Upper lobe of left lung (tissue), 6 donors: ENCODE data around the gene CA9. TPM values are rescaled to one million over a fixed set of nuclear protein-coding genes. Genes with fewer than 3 reads are reported as not detected.

Experiments
- ATAC-seq, 2 donors: fragments of 200-7000 bp; cut with Tn5 transposase; one replicate each; pipeline ENCODE4 v1.9.1; 2022; ENCODE audit warnings: mild to moderate bottlenecking in 2 of 2, moderate library complexity in 2 of 2; ENCODE audit not compliant: low FRiP score in 2 of 2
- DNase-seq, 2 donors: peaks; one replicate each; pipeline ENCODE4 v3.0.0-alpha.2; 2019 to 2020
- H3K27ac ChIP-seq, 4 donors: fragments of 200-600 bp; sonication (generic); one replicate each; pipeline ENCODE4 v1.5.1; 2016 to 2019
- H3K27me3 ChIP-seq, 4 donors: fragments of 200-600 bp; sonication (generic); one replicate each; pipeline ENCODE4 v1.5.1; 2017 to 2019
- H3K36me3 ChIP-seq, 4 donors: fragments of 200-600 bp; sonication (generic); one replicate each; pipeline ENCODE4 v1.5.1; 2016 to 2019
- H3K4me1 ChIP-seq, 4 donors: fragments of 200-600 bp; sonication (generic); one replicate each; pipeline ENCODE4 v1.5.1; 2018 to 2019
- H3K4me3 ChIP-seq, 4 donors: fragments of 200-600 bp; sonication (generic); one replicate each; pipeline ENCODE4 v1.5.1; 2017 to 2019; ENCODE audit warnings: mild to moderate bottlenecking in 2 of 4, moderate library complexity in 1 of 4
- H3K9me3 ChIP-seq, 4 donors: fragments of 200-600 bp; sonication (generic); one replicate each; pipeline ENCODE4 v1.5.1; 2018 to 2019
- CTCF ChIP-seq, 6 experiments: fragments of 450-650 bp in 4 of 6; fragments of 200-600 bp in 2 of 6; sonication (generic) in 2 of 6; IDR thresholded peaks; one replicate each; pipeline ENCODE4 v1.5.1; 2016 to 2019; ENCODE audit warnings: antibody characterized with exemption in 6 of 6
- EP300 ChIP-seq, 4 donors: sonication (generic); formaldehyde crosslinking; IDR thresholded peaks; one replicate each; pipeline ENCODE4 v1.5.1; 2017; ENCODE audit warnings: antibody characterized with exemption in 4 of 4, control low read depth in 2 of 4
- POLR2A ChIP-seq, 4 donors: fragments of 450-650 bp; IDR thresholded peaks; one replicate each; pipeline ENCODE4 v1.5.1; 2016 to 2017; ENCODE audit warnings: antibody characterized with exemption in 4 of 4, mild to moderate bottlenecking in 2 of 4
- POLR2AphosphoS5 ChIP-seq, 2 donors: sonication (generic); formaldehyde crosslinking; IDR thresholded peaks; one replicate each; pipeline ENCODE4 v1.5.1; 2017; ENCODE audit warnings: antibody characterized with exemption in 2 of 2
- WGBS, 2 donors: methylation state at CpG; one replicate each; pipeline ENCODE4 v1.1.5; 2017 to 2018; 5-methylcytosine and 5-hydroxymethylcytosine counted together
- total RNA-seq, 6 donors: library from RNA; depleted of rRNA in 4 of 6; stranded (reverse); fragments of >200 nt in 4 of 6; gene quantifications; one replicate each; pipeline versions ENCODE4 v1.1.0 to v1.2.1, GENCODE V29; 2016 to 2021
- donor health status: DM: no; HTN: no; CAD: no; lungs with moderate emphysema.
- donor health status: DM: no; HTN: yes; CAD: no; lungs with severe emphysema.

CA9 gene
- total RNA-seq, 6 donors from 2014 or later = 0.14 to 0.24 TPM; not detected in 4

DNA sequence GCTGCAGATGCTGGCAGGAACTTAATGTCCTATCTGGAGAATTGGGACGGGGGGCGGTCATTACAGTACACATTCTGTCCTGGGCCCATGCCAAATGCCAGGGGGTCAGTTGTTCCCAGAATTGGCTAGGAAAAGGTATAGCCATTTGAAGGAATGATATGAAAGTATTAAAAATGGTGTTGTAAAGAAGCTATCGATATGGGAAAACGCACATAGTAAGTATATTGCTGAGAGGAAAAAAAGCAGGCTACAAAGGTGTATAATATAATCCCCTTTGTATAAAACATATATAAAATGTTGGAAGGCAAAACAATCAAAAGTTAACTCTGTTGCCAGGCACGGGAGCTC is 8.3 kb upstream of the CA9 start:
- Histone ChIP-seq H3K9me3 (no peaks in the 10 kb centered on the region), H3K36me3 (peaks cover 0 to 19% (median 7%) of the 10 kb centered on the region in 4 donors), H3K4me3 (peak overlapping the region; percentile 36 to 57 (median 51)), H3K27ac (peak overlapping the region; percentile 28 to 72 (median 69)), H3K27me3 (no peaks in the 10 kb centered on the region), H3K4me1 (peaks cover 14 to 38% (median 21%) of the 10 kb centered on the region in 4 donors)
- 30 to 31% methylated on average over 5 of the region's 5 CpGs for WGBS, 2 donors
- DNase-seq (no peak), ATAC-seq (no peak)
- no peak for TF ChIP-seq EP300 (IDR thresholded peaks at IDR 0.05)
- no peak for TF ChIP-seq POLR2AphosphoS5 (IDR thresholded peaks at IDR 0.05)
- no peak for TF ChIP-seq CTCF (IDR thresholded peaks at IDR 0.05)
- TF ChIP-seq POLR2A (IDR thresholded peaks at IDR 0.05) = no peak

DNA sequence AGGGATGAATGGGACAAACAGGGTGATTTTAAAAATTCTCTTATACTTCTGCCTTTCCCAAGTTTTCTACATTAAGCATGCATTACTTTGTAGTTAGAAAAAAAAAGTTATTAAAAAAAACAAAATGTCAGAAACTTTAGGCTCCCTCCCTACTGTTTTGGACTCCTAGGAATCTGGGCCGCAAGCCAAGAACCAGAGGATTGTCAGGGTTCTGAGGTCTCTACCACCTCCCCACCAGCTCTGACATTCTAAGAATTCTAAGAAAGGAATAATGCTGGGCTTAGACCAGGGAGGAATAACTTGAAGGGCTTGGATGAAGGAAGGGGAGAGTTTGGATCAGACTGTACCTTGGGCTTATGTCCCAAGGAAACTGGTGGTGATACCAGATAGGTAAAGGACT is 7.7 kb upstream of the CA9 start:
- no peak overlapping the region for H3K27ac ChIP-seq
- no peak for ATAC-seq
- H3K9me3 ChIP-seq = no peaks in the 10 kb centered on the region
- H3K4me3 ChIP-seq = no peak overlapping the region
- WGBS, 2 donors = 79 to 93% methylated on average over 1 of the region's 1 CpG
- no peaks in the 10 kb centered on the region for H3K27me3 ChIP-seq
- no peak for DNase-seq
- peaks cover 10 to 32% (median 17%) of the 10 kb centered on the region in 4 donors for H3K4me1 ChIP-seq
- TF ChIP-seq EP300 (IDR thresholded peaks at IDR 0.05) = no peak
- TF ChIP-seq POLR2AphosphoS5 (IDR thresholded peaks at IDR 0.05) = no peak
- TF ChIP-seq POLR2A (IDR thresholded peaks at IDR 0.05) = no peak
- TF ChIP-seq CTCF (IDR thresholded peaks at IDR 0.05) = no peak
- H3K36me3 ChIP-seq = peaks cover 0 to 13% (median 1%) of the 10 kb centered on the region in 4 donors

GRCh38 chr9:35666549-35666948 is 7.2 kb upstream of the CA9 start:
- Histone ChIP-seq H3K4me1 (peaks cover 9 to 27% (median 14%) of the 10 kb centered on the region in 4 donors), H3K9me3 (no peaks in the 10 kb centered on the region), H3K4me3 (no peak overlapping the region), H3K27ac (no peak overlapping the region), H3K36me3 (peaks cover 0 to 8% (median 0%) of the 10 kb centered on the region in 4 donors), H3K27me3 (no peaks in the 10 kb centered on the region)
- DNase-seq (no peak), ATAC-seq (no peak)
- TF ChIP-seq POLR2AphosphoS5 (IDR thresholded peaks at IDR 0.05) (no peak), EP300 (IDR thresholded peaks at IDR 0.05) (no peak), POLR2A (IDR thresholded peaks at IDR 0.05) (no peak), CTCF (IDR thresholded peaks at IDR 0.05) (no peak)
- WGBS, 2 donors = 87 to 96% methylated on average over 5 of the region's 5 CpGs

GRCh38 chr9:35667939-35668338 is 5.8 kb upstream of the CA9 start:
- 98 to 100% methylated on average over 3 of the region's 3 CpGs for WGBS, 2 donors
- TF ChIP-seq EP300 (IDR thresholded peaks at IDR 0.05) = no peak
- no peak for TF ChIP-seq CTCF (IDR thresholded peaks at IDR 0.05)
- no peak for TF ChIP-seq POLR2AphosphoS5 (IDR thresholded peaks at IDR 0.05)
- TF ChIP-seq POLR2A (IDR thresholded peaks at IDR 0.05) = no peak

More at GRCh38 chr9:35667939-35668338, 5.8 kb upstream of the CA9 start:
- no peaks in the 10 kb centered on the region for H3K27me3 ChIP-seq
- no peaks in the 10 kb centered on the region for H3K9me3 ChIP-seq
- DNase-seq (no peak), ATAC-seq (no peak)
- no peak overlapping the region for H3K4me3 ChIP-seq
- peaks cover 5 to 17% (median 11%) of the 10 kb centered on the region in 4 donors for H3K4me1 ChIP-seq
- no peak overlapping the region for H3K27ac ChIP-seq
- H3K36me3 ChIP-seq = no peaks in the 10 kb centered on the region
